DOHH2 (cell line): Measurements from ENCODE around the gene TRAP1.

Experiments
- CTCF ChIP-seq: fragments of 200-600 bp; sonication (generic); IDR thresholded peaks from one replicate; pipeline ENCODE4 v1.5.1; 2014; ENCODE audit warnings: antibody characterized with exemption, mild to moderate bottlenecking, low read depth, low read length; ENCODE audit not compliant: poor library complexity, severe bottlenecking
- EZH2phosphoT487 ChIP-seq: fragments of 200-600 bp; sonication (generic); IDR thresholded peaks from 2 replicates; pipeline ENCODE4 v1.6.1; 2017; ENCODE audit warnings: borderline replicate concordance, mild to moderate bottlenecking, antibody characterized with exemption, low read length, moderate library complexity, mixed read lengths

- no peak for TF ChIP-seq CTCF
- no peak for TF ChIP-seq EZH2phosphoT487
Measured at GRCh38 chr16:3687021-3687420, 30.3 kb downstream of the TRAP1 start.
